NCI-H1105 (cell line): ENCODE data around the gene ELK4.

Experiments
- DNase-seq: peaks from one replicate; lab custom pipeline; 2025; lab: John Stamatoyannopoulos, UW

The ELK4 gene

GRCh38 chr1:205563927-205564441 is 67.8 kb downstream of the ELK4 start:
- no peak for DNase-seq

- no peak for DNase-seq
Observed at GRCh38 chr1:205561501-205562203, 70.2 kb downstream of the ELK4 start.
